NCI-H1694 (cell line): ENCODE data around the gene CMPK2.
"Not testable (repeated sequence)": the region's sequence is repeated elsewhere in the genome, so short reads cannot be mapped to it uniquely, and the experiment has no call there.

Experiments used
- DNase-seq: peaks from one replicate; lab custom pipeline; 2025; lab: John Stamatoyannopoulos, UW

The CMPK2 gene

DNA sequence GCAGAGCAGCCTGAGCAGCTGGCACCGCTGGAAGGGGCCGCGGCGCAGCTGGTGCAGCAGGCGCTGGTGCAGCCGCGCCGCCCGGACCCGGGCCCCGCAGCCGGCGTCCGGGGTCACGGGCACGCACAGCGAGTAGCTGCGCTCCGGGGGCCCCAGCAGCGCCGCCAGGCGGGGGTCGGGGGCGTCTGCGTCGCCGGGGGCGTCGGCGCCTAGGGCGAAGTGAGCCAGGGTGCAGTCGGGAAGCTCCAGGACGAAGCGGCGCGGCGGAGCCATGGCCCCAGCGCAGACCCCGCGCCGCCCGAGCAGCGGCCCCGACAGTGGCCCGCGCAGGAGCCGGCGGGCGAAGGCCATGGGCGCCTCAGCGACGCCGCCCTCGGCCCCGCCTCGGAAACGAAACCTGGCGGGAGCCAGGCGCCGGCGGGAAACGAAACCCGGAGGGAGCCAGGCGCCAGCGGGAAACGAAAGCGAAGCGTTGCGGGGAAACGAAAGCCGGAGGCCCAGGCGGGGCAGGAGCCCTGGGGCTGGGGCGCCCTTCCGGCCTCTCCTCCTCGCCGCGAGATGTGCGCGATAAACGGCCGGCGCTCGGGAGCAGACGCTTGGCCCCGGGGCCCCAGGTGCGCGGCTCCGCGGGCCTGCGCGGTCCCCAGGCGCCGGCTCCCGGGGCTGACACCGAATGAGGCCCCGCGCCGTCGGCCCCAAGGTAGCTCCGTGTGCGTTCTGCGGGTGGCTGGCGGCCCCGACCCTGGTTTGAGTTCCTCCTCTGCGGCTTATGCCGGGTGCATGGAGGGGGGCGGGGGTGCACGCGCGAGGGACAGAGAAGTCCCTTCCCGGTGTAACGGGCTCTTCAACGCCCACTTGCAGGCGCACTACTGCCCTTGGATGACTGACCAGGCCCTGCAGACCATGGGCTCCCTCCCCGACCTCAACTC, at the start of gene CMPK2:
CMPK2 (minus strand) TSS at position 562 of the 929 bp plus-strand sequence; CDS start at position 351, 211 bp downstream.
- DNase-seq, result no peak

GRCh38 chr2:6915399-6915798, 49.7 kb upstream of the CMPK2 start:
- DNase-seq, result no peak

DNA sequence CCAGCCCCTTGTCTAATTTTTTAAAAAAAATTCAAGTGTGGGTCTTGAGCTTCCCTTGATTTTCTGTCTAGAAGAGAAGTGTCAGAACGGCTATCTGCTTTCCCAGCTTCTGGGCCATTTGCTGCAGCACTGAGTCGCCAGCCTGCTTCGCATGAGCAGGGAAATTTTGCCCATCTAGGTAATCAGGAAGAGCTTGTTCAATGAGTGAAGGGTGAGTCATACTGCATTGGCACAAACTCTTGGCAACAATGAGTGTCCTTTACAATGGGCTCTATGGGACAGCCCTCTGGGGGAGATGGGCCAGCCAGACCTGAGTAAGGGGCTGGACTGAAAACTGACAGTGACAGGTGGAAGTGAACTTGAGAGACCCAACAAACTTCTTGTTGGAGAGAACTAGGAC, 49.1 kb upstream of the CMPK2 start:
- DNase-seq, result no peak

- DNase-seq, result no peak
Measured at GRCh38 chr2:6913415-6914157, 47.9 kb upstream of the CMPK2 start.

GRCh38 chr2:6911721-6912120, 46.0 kb upstream of the CMPK2 start:
- DNase-seq, result no peak

GRCh38 chr2:6909431-6910385, 44.0 kb upstream of the CMPK2 start:
- DNase-seq, result no peak

GRCh38 chr2:6908291-6908690, 42.6 kb upstream of the CMPK2 start:
- DNase-seq, result no peak

- DNase-seq, result no peak
Measured at GRCh38 chr2:6906165-6906741, 40.5 kb upstream of the CMPK2 start.

DNA sequence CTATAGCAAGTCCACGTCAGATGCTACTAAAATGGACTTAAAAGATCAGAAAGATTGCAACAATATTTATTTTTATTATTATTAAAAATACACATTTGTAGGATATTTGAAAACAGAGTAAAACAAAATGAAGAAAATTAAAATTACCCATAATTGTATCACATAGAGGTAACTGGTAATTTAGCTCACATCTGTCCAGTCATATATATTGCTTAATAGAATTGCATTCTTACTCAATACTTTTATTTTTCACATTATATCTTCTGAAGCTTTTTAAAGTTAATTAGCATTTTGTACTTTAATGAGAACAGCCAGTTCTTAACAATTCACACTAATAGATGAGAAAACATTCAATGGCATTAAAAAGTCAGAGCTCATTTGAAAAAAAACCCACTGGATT, 40.0 kb upstream of the CMPK2 start:
- no peak for DNase-seq

DNA sequence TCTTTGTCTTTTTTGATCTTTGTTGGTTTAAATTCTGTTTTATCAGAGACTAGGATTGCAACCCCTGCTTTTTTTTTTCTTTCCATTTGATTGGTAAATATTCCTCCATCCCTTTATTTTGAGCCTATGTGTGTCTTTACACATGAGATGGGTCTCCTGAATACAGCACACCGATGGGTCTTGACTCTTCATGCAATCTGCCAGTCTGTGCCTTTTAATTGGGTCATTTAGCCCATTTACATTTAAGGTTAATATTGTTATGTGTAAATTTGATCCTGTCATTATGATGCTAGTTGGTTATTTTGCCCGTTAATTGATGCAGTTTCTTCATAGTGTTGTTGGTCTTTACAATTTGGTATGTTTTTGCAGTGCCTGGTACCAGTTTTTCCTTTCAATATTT, 36.9 kb upstream of the CMPK2 start:
- DNase-seq, result not testable (repeated sequence)

DNA sequence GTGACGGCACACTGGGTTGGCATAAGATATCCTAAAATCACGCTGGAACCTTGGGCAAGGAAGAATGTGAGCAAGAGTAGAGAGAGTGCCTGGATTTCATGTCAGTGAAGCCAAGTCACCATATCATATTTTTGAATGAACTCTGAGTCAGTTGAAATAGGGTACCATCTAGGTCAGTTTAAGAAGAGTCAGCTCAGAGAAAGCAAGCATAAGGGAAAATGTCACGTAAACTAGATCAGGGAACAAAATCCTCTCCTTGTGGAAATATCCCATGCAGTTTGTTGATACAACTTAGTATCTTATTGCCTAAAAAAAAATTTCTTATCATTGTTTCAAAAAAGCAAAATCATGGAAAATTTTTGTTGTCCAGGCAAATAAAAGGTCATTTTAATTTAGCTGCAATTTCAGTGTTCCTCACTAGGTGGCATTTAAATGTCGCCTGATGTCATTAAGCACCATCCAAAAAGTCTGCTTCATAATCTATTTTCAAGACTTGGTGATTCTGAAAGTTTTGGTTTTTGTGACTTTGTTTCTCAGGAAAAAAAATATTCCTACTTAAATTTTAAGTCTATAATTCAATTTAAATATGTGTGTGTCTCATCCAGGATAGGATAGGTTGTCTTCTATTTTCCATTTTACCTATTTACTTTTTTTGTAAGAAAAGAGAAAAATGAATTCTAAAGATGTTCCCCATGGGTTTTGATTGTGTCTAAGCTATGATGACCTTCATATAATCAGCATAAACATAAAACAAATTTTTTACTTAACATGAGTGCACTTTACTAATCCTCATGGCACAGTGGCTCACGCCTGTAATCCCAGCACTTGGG, 31.4 kb upstream of the CMPK2 start:
- peak; percentile 81 for DNase-seq

- DNase-seq, result no peak
Measured at GRCh38 chr2:6893876-6894482, 28.3 kb upstream of the CMPK2 start.

- no peak for DNase-seq
Measured at GRCh38 chr2:6888724-6889123, 23.0 kb upstream of the CMPK2 start.

- no peak for DNase-seq
Measured at GRCh38 chr2:6887751-6888192, 22.1 kb upstream of the CMPK2 start.

GRCh38 chr2:6885968-6886367, 20.3 kb upstream of the CMPK2 start:
- DNase-seq, result no peak

DNA sequence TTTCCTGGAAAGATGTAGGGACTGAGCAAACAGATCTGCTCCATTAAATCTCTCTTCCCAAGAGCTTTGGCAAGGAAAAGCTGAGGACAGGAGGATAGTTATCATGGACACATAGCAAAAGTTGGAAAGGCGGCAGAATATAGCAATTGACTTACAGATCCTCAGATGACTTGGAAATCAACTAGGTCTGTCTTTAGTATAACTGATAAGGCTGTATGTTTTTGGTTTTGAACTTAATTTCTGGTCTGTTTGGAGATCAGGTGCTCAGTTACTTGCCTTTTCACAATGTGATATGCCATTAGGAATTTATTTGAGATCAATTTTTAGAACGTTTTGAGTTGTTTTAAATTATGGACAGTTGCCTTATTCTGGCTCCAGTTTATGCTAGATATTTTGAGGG, 19.8 kb upstream of the CMPK2 start:
- DNase-seq, result no peak

DNA sequence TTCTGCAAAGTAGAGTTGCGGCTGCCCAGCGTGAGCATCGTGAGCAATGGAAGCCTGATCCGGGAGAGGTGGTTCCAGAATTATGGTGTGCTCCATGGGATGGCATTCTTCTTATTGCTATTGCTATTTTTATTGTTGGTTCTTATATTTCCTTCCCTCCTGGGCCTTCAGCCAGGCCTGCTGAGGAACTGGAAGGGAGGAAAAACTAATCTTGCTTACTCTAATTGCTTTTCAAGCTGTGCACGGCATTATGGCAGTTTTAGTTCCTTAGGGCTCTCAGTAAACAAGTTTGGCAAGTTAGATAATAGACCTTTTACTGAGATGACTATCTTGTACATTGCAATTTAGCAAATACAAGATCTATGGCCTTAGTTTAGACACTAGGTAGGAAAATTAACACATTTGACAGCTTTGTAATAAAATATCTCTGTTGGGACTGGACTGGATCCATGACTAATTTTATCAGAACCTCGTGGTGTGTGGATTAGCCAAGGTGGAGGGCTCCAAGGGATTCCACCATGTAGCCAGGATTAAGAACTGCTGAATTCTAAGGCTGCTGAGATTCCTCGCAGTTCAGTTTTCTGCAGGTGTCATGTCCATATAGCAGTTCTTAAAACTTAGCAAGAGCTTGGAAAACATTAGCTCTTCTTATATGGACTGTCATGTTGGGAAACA, 17.9 kb upstream of the CMPK2 start:
- no peak for DNase-seq

DNA sequence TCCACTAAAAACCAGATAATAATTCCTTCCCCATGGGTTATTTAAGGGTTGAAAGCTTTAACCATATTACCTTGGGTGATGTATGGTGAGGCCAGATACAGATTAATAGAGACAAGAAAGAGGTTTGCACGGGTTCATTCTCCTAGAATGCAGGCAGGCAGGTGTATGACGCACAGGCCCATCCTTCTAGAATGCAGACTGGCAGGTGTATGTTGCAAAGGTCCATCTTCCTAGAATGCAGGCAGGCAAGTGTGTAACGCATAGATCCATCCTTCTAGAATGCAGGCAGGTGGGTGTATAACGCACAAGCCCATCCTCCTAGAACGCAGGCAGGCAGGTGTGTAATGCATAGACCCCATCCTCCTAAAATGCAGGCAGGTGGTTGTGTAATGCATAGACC, 15.8 kb upstream of the CMPK2 start:
- DNase-seq, result no peak

DNA sequence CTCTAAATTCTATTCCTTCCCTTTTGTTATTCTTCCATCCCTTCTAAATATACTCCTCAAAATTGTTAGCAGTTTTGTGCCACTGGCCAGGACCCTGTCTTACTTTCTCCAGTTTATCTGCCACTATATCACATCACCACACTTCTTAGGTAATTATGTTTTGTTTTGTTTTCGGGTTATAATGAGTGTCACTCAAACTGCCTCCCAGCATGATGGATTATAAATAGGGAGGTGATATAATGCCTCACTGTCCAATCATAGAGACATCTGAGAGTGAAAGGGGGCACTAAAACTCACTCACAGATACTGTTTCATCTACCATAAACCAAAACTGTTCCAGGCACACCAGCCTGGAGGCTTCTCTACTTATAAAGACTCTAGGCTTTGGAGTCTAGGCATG, 15.3 kb upstream of the CMPK2 start:
- no peak for DNase-seq
